Measurements from ENCODE around the gene CAMK2D. TPM values are rescaled to one million over a fixed set of nuclear protein-coding genes. Genes with fewer than 3 reads are reported as not detected.

The CAMK2D gene
- total RNA-seq, 1 experiment from 2014 or later, result 9.0 TPM

GRCh38 chr4:113505044-113505443 is 256.5 kb downstream of the CAMK2D start:
- no peak overlapping the region for H2AK5ac ChIP-seq (ENCODE audit: insufficient read length, low read length)
- H4K91ac ChIP-seq (ENCODE audit: insufficient read length, low read depth, low read length), result no peak overlapping the region
- H2BK5ac ChIP-seq (ENCODE audit: insufficient read length, low read length), result no peak overlapping the region
- H3K4ac ChIP-seq (ENCODE audit: low read depth, low read length), result no peak overlapping the region
- Mint-ChIP-seq H3K4me1 (peaks cover 5% of the 10 kb centered on the region in 2 experiments; a peak in 2 of 4 replicates), H3K27ac (no peak overlapping the region; a peak in 1 of 7 replicates), H3K9me3 (no peaks in the 10 kb centered on the region), H3K27me3 (ENCODE audit: low read depth) (no peaks in the 10 kb centered on the region), H3K36me3 (ENCODE audit: insufficient read depth in 1 of 3, low read depth in 3 of 3) (no peaks in the 10 kb centered on the region), H3K4me3 (no peak overlapping the region)
- H3K23ac ChIP-seq (ENCODE audit: insufficient read length, low read depth, low read length), result no peak overlapping the region
- no peaks in the 10 kb centered on the region for H3K23me2 ChIP-seq (ENCODE audit: insufficient read length, low read depth, low read length, poor library complexity, severe bottlenecking)
- no peaks in the 10 kb centered on the region for H4K20me1 ChIP-seq (ENCODE audit: control insufficient read depth, insufficient read depth, insufficient read length)
- H3T11ph ChIP-seq (ENCODE audit: low read length), result no peak overlapping the region
- DNase-seq, result no peak
- H3K79me1 ChIP-seq (ENCODE audit: insufficient read depth, low read depth, low read length, poor library complexity, severe bottlenecking), result no peaks in the 10 kb centered on the region
- no CpG with 5 or more reads among the region's 5 CpGs for WGBS (ENCODE audit: extremely low coverage, insufficient read length, low lambda C conversion rate)
- H3K56ac ChIP-seq (ENCODE audit: insufficient read length, low read depth, low read length), result no peak overlapping the region
- H2BK120ac ChIP-seq (ENCODE audit: low read depth, low read length, poor library complexity, severe bottlenecking), result no peak overlapping the region
- no peak overlapping the region for H4K5ac ChIP-seq (ENCODE audit: insufficient read length, low read depth, low read length)
- H3K27me3 ChIP-seq (ENCODE audit: insufficient read depth, low read length), result no peaks in the 10 kb centered on the region
- H3K79me2 ChIP-seq (ENCODE audit: insufficient read depth, low read length), result no peaks in the 10 kb centered on the region
- H2BK15ac ChIP-seq (ENCODE audit: low read depth, low read length), result no peak overlapping the region
- no peak overlapping the region for H3K14ac ChIP-seq (ENCODE audit: insufficient read depth, low read length)
- H2AFZ ChIP-seq (ENCODE audit: low read length), result no peak overlapping the region
- TF ChIP-seq CTCF (conservative IDR thresholded peaks at IDR 0.05), result no peak
- H3K4me1 ChIP-seq (ENCODE audit: insufficient read depth, low read length), result no peaks in the 10 kb centered on the region
- H3K18ac ChIP-seq (ENCODE audit: insufficient read length, low read depth, low read length), result no peak overlapping the region
- no peak overlapping the region for H3K4me2 ChIP-seq (ENCODE audit: insufficient read depth, insufficient read length, low read length)
- H4K8ac ChIP-seq (replicated peaks; ENCODE audit: insufficient read length, low read depth, low read length), result no peak overlapping the region
- no peak overlapping the region for H3K27ac ChIP-seq (ENCODE audit: insufficient read length, low read depth, low read length)
- H3K9ac ChIP-seq (ENCODE audit: extremely low read depth, insufficient read length, low read length), result no peak overlapping the region
- H3K9me3 ChIP-seq (ENCODE audit: control insufficient read depth, low read depth, low read length), result no peaks in the 10 kb centered on the region
- H2BK12ac ChIP-seq (ENCODE audit: insufficient read length, low read depth, low read length), result no peak overlapping the region
- H2BK20ac ChIP-seq (ENCODE audit: low read depth, low read length, poor library complexity, severe bottlenecking), result no peak overlapping the region
